ENCODE results near the gene LRFN2.

Gene LRFN2

GRCh38 chr6:40517654-40518053 is 69.5 kb downstream of the LRFN2 start:
- DNase-seq (ENCODE audit: low read depth in 2 of 2) = no peak

GRCh38 chr6:40516429-40516828 is 70.7 kb downstream of the LRFN2 start:
- no peak for DNase-seq (ENCODE audit: low read depth in 2 of 2)

GRCh38 chr6:40512340-40512739 is 74.8 kb downstream of the LRFN2 start:
- no peak for DNase-seq (ENCODE audit: low read depth in 2 of 2)

GRCh38 chr6:40511884-40512283 is 75.3 kb downstream of the LRFN2 start:
- no peak for DNase-seq (ENCODE audit: low read depth in 2 of 2)

- DNase-seq (ENCODE audit: low read depth in 2 of 2) = no peak
Observed at GRCh38 chr6:40510442-40510841, 76.7 kb downstream of the LRFN2 start.

- DNase-seq (ENCODE audit: low read depth in 2 of 2) = no peak
Observed at GRCh38 chr6:40509716-40510260, 77.4 kb downstream of the LRFN2 start.

- no peak for DNase-seq (ENCODE audit: low read depth in 2 of 2)
Observed at GRCh38 chr6:40509086-40509485, 78.1 kb downstream of the LRFN2 start.

GRCh38 chr6:40506954-40507353 is 80.2 kb downstream of the LRFN2 start:
- DNase-seq (ENCODE audit: low read depth in 2 of 2) = no peak

GRCh38 chr6:40505191-40505810 is 81.9 kb downstream of the LRFN2 start:
- DNase-seq (ENCODE audit: low read depth in 2 of 2) = no peak

- no peak for DNase-seq (ENCODE audit: low read depth in 2 of 2)
Observed at GRCh38 chr6:40504274-40504673, 82.9 kb downstream of the LRFN2 start.

GRCh38 chr6:40500227-40500626 is 86.9 kb downstream of the LRFN2 start:
- no peak for DNase-seq (ENCODE audit: low read depth in 2 of 2)

- no peak for DNase-seq (ENCODE audit: low read depth in 2 of 2)
Observed at GRCh38 chr6:40499215-40499614, 87.9 kb downstream of the LRFN2 start.

- no peak for DNase-seq (ENCODE audit: low read depth in 2 of 2)
Observed at GRCh38 chr6:40498148-40498547, 89.0 kb downstream of the LRFN2 start.

- DNase-seq (ENCODE audit: low read depth in 2 of 2) = no peak
Observed at GRCh38 chr6:40492187-40492586, 95.0 kb downstream of the LRFN2 start.

GRCh38 chr6:40490508-40490907 is 96.7 kb downstream of the LRFN2 start:
- DNase-seq (ENCODE audit: low read depth in 2 of 2) = no peak

GRCh38 chr6:40489798-40490197 is 97.4 kb downstream of the LRFN2 start:
- no peak for DNase-seq (ENCODE audit: low read depth in 2 of 2)

- DNase-seq (ENCODE audit: low read depth in 2 of 2) = no peak
Observed at GRCh38 chr6:40486576-40486975, 100.6 kb downstream of the LRFN2 start.

GRCh38 chr6:40485795-40486194 is 101.4 kb downstream of the LRFN2 start:
- no peak for DNase-seq (ENCODE audit: low read depth in 2 of 2)

- no peak for DNase-seq (ENCODE audit: low read depth in 2 of 2)
Observed at GRCh38 chr6:40485300-40485699, 101.9 kb downstream of the LRFN2 start.

GRCh38 chr6:40484066-40484465 is 103.1 kb downstream of the LRFN2 start:
- no peak for DNase-seq (ENCODE audit: low read depth in 2 of 2)

GRCh38 chr6:40482532-40482931 is 104.6 kb downstream of the LRFN2 start:
- no peak for DNase-seq (ENCODE audit: low read depth in 2 of 2)

- no peak for DNase-seq (ENCODE audit: low read depth in 2 of 2)
Observed at GRCh38 chr6:40480678-40481077, 106.5 kb downstream of the LRFN2 start.

GRCh38 chr6:40479706-40480105 is 107.5 kb downstream of the LRFN2 start:
- no peak for DNase-seq (ENCODE audit: low read depth in 2 of 2)
